Panc1 (cell line): ENCODE results near the gene MTA3. TPM values are rescaled to one million over a fixed set of nuclear protein-coding genes. Genes with fewer than 3 reads are reported as not detected.

Experiments used
- ATAC-seq: fragments of 200-7000 bp; cut with Tn5 transposase; 2 replicates; pipeline ENCODE4 v1.9.1; 2020; ENCODE audit warnings: mild to moderate bottlenecking, moderate library complexity
- BruUV-seq: library from RNA; stranded (reverse); fragments of 400-500 nt; replicated peaks from 2 replicates; lab custom pipeline; 2021; lab: Mats Ljungman, UMichigan
- CTCF ChIA-PET: fragments of 300-600 bp; sonication (Branson Sonifier 250); formaldehyde crosslinking; loops from one replicate; lab custom pipeline; 2022; ENCODE audit warnings: antibody characterized with exemption; lab: Charles Lee
- POLR2A ChIA-PET: fragments of 300-600 bp; sonication (Branson Sonifier 250); formaldehyde crosslinking; loops from one replicate; lab custom pipeline; 2022; ENCODE audit warnings: antibody characterized with exemption; lab: Charles Lee
- DNase-seq: peaks from one replicate; pipeline ENCODE4 v3.0.0-alpha.2; 2010; ENCODE audit warnings: low read depth, low spot score
- H3K27ac ChIP-seq: 2 replicates; pipeline ENCODE4 v1.5.1; 2011; ENCODE audit warnings: mild to moderate bottlenecking, low read length, inconsistent platforms
- H3K27me3 ChIP-seq: fragments of 200-500 bp; sonication (Bioruptor generic); 2 replicates; pipeline ENCODE4 v1.6.0; 2014; ENCODE audit warnings: low read length, inconsistent platforms; ENCODE audit not compliant: control insufficient read depth, insufficient read depth
- H3K36me3 ChIP-seq: fragments of 200-500 bp; sonication (Bioruptor generic); 2 replicates; pipeline ENCODE4 v1.5.1; 2014; ENCODE audit warnings: inconsistent platforms, mild to moderate bottlenecking, low read length, moderate library complexity; ENCODE audit not compliant: control insufficient read depth, insufficient read depth
- H3K4me1 ChIP-seq: 2 replicates; pipeline ENCODE4 v1.5.1; 2011; ENCODE audit warnings: inconsistent platforms, mild to moderate bottlenecking, low read length, moderate library complexity; ENCODE audit not compliant: control insufficient read depth, insufficient read depth
- H3K4me3 ChIP-seq, 2 experiments: 2 replicates each; pipeline ENCODE4 v1.5.1; 2011 to 2012; ENCODE audit warnings: low read depth in 2 of 2, low read length in 2 of 2, mild to moderate bottlenecking in 2 of 2, inconsistent platforms in 1 of 2, moderate library complexity in 1 of 2
- H3K9me3 ChIP-seq: fragments of 200-500 bp; sonication (Bioruptor generic); 2 replicates; pipeline ENCODE4 v1.5.1; 2014; ENCODE audit warnings: low read depth, mild to moderate bottlenecking, inconsistent platforms, low read length, moderate library complexity; ENCODE audit not compliant: control insufficient read depth, insufficient read depth
- POLR2AphosphoS5 ChIP-seq: IDR thresholded peaks from 2 replicates; pipeline ENCODE4 v1.6.1; 2012; ENCODE audit warnings: mild to moderate bottlenecking, low read depth, low read length, moderate library complexity
- SIN3A ChIP-seq: IDR thresholded peaks from 2 replicates; pipeline ENCODE4 v1.6.1; 2012; ENCODE audit warnings: low read depth, mild to moderate bottlenecking, low read length, moderate library complexity, borderline replicate concordance; ENCODE audit not compliant: insufficient read depth
- TCF7L2 ChIP-seq: IDR thresholded peaks from 2 replicates; pipeline ENCODE4 v1.6.1; 2011; ENCODE audit warnings: mild to moderate bottlenecking, low read depth, low read length, inconsistent platforms
- in situ Hi-C: cut with HindIII; loops from 2 replicates; pipeline ENCODE4 v1.10.0; 2016; ENCODE audit warnings: low sequenced_read_pairs, low pct_unique_long_range_greater_than_20kb
- intact Hi-C: fragments of 100-400 bp; cut with micrococcal nuclease; formaldehyde crosslinking; loops from one replicate; pipeline ENCODE4 v1.10.0; 2022; ENCODE audit not compliant: unreplicated experiment
- total RNA-seq: library from RNA; stranded (reverse); gene quantifications from one replicate; pipeline ENCODE4 v1.2.1, GENCODE V29; 2021; ENCODE audit not compliant: unreplicated experiment
- TF ChIP-seq, protein P1 (sequence below), 2 experiments: IDR thresholded peaks; 2 replicates each; pipeline ENCODE4 v1.6.1; 2011 to 2012; ENCODE audit warnings: low read depth in 2 of 2, control low read depth in 1 of 2, low read length in 1 of 2, mild to moderate bottlenecking in 1 of 2, moderate library complexity in 1 of 2; ENCODE audit not compliant: insufficient read depth in 1 of 2
- TF ChIP-seq, protein P2 (sequence below): fragments of 450-650 bp; IDR thresholded peaks from 2 replicates; pipeline ENCODE4 v1.5.1; 2017; ENCODE audit warnings: mild to moderate bottlenecking

MTA3 gene
- total RNA-seq, 1 experiment from 2014 or later: 65.6 TPM

DNA sequence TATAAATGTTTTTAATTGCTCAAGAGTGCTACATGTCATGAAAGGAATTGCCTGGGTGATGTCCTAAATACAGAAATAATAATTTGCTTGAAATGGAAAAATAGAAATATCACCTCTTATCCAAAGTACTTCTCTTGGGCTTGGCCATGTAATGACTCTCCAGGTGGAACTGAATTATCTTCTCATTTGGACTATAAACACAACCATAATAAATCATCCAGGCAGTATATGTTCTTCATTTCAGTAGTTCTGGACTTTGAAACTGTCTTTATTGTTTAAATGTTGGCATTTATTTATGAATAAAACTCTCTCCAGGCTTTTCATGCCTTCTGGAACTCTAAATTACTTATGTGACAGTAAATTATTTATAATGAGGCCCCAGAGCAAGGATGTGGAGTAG is 155.0 kb downstream of the MTA3 start:
- in situ Hi-C loops: no loop called here

DNA sequence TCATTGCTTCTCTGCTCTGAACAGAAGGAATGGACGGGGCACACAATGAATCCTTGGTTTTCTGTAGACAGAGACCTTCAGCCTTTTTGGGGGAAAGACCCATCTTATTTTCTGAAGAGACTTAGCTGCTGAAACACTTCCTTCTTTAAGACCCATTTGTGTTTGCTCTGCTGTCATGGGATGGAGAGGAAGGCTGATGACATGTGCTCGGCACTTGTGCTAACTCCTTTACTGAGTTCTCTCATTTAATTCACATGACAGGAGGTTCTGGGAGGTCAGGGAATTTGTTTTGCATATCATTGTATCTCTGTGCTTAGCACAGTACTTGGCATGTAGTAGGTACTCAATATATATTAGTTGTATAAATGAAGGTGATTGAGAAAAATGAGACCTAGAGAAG is 156.5 kb downstream of the MTA3 start:
- no peak for DNase-seq
- no peak overlapping the region for H3K4me3 ChIP-seq
- CTCF ChIA-PET: no interaction called here
- H3K36me3 ChIP-seq: no peaks in the 10 kb centered on the region
- no peak for ATAC-seq
- H3K27me3 ChIP-seq: no peaks in the 10 kb centered on the region
- POLR2A ChIA-PET: no interaction called here
- in situ Hi-C loops (no loop called here), intact Hi-C loops (no loop called here)
- TF ChIP-seq, protein P1, sequence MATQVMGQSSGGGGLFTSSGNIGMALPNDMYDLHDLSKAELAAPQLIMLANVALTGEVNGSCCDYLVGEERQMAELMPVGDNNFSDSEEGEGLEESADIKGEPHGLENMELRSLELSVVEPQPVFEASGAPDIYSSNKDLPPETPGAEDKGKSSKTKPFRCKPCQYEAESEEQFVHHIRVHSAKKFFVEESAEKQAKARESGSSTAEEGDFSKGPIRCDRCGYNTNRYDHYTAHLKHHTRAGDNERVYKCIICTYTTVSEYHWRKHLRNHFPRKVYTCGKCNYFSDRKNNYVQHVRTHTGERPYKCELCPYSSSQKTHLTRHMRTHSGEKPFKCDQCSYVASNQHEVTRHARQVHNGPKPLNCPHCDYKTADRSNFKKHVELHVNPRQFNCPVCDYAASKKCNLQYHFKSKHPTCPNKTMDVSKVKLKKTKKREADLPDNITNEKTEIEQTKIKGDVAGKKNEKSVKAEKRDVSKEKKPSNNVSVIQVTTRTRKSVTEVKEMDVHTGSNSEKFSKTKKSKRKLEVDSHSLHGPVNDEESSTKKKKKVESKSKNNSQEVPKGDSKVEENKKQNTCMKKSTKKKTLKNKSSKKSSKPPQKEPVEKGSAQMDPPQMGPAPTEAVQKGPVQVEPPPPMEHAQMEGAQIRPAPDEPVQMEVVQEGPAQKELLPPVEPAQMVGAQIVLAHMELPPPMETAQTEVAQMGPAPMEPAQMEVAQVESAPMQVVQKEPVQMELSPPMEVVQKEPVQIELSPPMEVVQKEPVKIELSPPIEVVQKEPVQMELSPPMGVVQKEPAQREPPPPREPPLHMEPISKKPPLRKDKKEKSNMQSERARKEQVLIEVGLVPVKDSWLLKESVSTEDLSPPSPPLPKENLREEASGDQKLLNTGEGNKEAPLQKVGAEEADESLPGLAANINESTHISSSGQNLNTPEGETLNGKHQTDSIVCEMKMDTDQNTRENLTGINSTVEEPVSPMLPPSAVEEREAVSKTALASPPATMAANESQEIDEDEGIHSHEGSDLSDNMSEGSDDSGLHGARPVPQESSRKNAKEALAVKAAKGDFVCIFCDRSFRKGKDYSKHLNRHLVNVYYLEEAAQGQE (IDR thresholded peaks at IDR 0.05; ENCODE audit: insufficient read depth in 1 of 2, low read depth in 2 of 2, low read length in 1 of 2): no peak
- no peak for TF ChIP-seq TCF7L2
- TF ChIP-seq POLR2AphosphoS5: no peak
- TF ChIP-seq, protein P2, sequence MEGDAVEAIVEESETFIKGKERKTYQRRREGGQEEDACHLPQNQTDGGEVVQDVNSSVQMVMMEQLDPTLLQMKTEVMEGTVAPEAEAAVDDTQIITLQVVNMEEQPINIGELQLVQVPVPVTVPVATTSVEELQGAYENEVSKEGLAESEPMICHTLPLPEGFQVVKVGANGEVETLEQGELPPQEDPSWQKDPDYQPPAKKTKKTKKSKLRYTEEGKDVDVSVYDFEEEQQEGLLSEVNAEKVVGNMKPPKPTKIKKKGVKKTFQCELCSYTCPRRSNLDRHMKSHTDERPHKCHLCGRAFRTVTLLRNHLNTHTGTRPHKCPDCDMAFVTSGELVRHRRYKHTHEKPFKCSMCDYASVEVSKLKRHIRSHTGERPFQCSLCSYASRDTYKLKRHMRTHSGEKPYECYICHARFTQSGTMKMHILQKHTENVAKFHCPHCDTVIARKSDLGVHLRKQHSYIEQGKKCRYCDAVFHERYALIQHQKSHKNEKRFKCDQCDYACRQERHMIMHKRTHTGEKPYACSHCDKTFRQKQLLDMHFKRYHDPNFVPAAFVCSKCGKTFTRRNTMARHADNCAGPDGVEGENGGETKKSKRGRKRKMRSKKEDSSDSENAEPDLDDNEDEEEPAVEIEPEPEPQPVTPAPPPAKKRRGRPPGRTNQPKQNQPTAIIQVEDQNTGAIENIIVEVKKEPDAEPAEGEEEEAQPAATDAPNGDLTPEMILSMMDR: no peak
- TF ChIP-seq SIN3A: no peak
- BruUV-seq: no TSS peak
- H3K9me3 ChIP-seq: no peaks in the 10 kb centered on the region
- no peaks in the 10 kb centered on the region for H3K4me1 ChIP-seq
- no peak overlapping the region for H3K27ac ChIP-seq

More for the DNA sequence above, 155.0 kb downstream of the MTA3 start:
- intact Hi-C loops: no loop called here
- Histone ChIP-seq H3K9me3 (no peaks in the 10 kb centered on the region), H3K4me3 (no peak overlapping the region), H3K27me3 (no peaks in the 10 kb centered on the region), H3K4me1 (no peaks in the 10 kb centered on the region), H3K27ac (no peak overlapping the region), H3K36me3 (no peaks in the 10 kb centered on the region)
- TF ChIP-seq, protein P2: no peak
- no peak for TF ChIP-seq TCF7L2
- TF ChIP-seq, protein P1 (IDR thresholded peaks at IDR 0.05; ENCODE audit: insufficient read depth in 1 of 2, low read depth in 2 of 2, low read length in 1 of 2): no peak
- TF ChIP-seq SIN3A: no peak
- TF ChIP-seq POLR2AphosphoS5: no peak
- DNase-seq: no peak
- ChIA-PET CTCF (no interaction called here), POLR2A (no interaction called here)
- BruUV-seq: no TSS peak
- ATAC-seq: no peak
